KG1 (cell line): ENCODE measurements around the gene NOA1.
"Not testable (repeated sequence)": the region's sequence is repeated elsewhere in the genome, so short reads cannot be mapped to it uniquely, and the experiment has no call there.

Experiments used
- DNase-seq: peaks from one replicate; lab custom pipeline; 2025; lab: John Stamatoyannopoulos, UW

NOA1 gene

DNA sequence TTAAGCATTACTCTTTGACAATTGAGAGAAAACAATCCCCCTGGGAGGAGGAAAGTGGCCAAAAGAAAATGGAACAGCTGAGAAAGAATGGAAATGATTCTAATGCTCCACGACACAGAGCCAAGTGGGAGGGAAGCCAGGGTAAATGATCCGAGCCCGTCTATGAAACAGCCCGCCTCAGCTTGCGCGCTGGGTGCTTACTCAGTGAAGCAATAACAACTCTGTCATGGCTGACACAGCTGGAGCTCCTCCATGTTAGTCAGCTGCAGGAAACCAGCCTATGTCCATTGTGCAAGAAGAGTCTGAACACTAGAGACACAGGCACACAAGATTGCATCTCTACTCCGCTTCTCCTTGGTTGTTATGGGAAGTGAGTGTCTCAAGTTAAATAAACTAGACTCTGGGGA lies 19.3 kb downstream of the NOA1 start:
- no peak for DNase-seq

- DNase-seq = no peak
Measured at GRCh38 chr4:56953680-56954520, 23.5 kb downstream of the NOA1 start.

DNA sequence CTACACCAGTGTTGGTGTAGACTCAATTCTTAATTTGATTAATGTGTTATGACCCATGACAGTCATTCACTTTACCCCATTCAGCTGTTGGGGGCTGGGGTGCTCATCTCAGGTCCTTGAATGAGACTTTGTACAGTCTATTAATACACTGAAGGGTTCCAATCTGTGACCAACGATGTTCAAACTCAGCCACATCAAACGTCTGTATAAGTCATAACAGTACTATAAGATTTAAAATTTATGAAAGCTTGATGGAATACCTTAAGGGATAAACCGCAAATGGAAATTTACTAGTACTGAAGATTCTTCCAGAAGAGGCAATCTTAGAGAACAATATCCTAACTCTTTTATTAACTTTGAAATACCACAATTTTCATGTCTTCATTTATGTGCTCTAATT lies 36.0 kb downstream of the NOA1 start:
- no peak for DNase-seq

GRCh38 chr4:56940971-56941370 lies 36.4 kb downstream of the NOA1 start:
- no peak for DNase-seq

DNA sequence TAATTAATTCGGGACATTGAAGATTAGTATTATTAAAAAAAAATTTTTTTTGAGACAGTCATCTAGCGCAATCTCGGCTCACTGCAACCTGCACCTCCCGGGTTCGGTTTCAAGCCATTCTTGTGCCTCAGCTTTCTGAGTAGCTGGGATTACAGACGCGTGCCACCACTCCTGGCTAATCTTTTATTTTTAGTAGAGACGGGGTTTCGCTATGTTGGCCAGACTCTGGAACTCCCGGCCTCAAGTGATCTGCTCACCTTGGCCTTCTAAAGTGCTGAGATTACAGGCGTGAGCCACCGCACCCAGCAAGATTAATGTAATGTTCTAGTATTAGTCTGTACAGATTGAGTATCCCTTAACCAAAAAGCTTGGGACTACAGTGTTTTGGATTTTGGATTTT lies 37.0 kb downstream of the NOA1 start:
- no peak for DNase-seq

- DNase-seq = not testable (repeated sequence)
Measured at GRCh38 chr4:56939826-56940225, 37.6 kb downstream of the NOA1 start.

DNA sequence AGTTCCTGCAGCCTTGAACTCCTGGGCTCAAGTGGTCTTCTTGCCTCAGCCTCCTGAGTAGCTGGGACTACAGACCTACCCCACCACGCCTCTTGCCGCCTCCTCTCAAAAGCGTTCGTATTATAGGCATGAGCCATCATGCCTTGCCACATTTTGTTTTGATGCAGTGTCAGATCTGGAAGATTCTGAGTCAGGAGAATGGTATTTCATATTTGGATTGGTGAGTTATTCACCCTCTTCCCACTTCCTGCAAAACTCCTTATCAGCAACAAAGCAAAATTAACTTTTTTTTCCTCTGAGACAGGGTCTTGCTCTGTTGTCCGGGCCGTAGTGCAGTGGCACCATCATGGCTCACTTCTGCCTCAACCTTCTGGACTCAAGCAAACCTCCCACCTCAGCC lies 40.1 kb downstream of the NOA1 start:
- DNase-seq = no peak

GRCh38 chr4:56931924-56932323 lies 45.5 kb downstream of the NOA1 start:
- DNase-seq = no peak

GRCh38 chr4:56930638-56931037 lies 46.8 kb downstream of the NOA1 start:
- DNase-seq = no peak

DNA sequence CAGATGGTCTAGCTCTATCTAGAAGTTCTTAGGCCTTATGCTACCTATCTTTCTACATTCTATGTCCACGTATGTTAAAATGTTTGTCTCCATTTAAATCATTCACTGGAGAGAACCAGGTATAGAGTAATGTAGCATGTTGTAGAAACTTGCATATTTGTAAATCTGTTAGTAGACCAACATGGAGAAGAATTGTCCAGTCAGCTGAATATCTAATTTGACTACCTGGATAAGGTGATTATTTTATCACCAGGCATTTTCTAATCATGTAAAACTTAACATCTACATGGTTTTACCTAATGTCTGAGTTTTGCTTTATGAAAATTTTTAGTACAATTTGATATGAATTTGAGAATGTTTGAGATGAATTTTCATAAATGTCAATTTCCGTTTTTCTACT lies 50.2 kb downstream of the NOA1 start:
- DNase-seq = no peak

DNA sequence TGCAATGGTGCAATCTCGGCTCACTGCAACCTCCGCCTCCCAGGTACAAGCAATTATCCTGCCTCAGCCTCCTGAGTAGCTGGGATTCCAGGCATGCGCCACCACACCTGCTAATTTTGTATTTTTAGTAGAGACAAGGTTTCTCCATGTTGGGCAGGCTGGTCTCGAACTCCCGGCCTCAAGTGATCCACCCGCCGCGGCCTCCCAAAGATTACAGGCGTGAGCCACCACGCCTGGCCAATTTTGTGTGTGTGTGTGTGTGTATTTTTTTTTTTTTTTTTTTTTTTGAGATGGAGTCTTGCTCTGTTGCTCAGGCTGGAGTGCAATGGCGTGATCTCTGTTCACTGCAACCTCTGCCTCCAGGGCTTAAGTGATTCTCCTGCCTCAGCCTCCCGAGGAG lies 62.4 kb downstream of the NOA1 start:
- not testable (repeated sequence) for DNase-seq

DNA sequence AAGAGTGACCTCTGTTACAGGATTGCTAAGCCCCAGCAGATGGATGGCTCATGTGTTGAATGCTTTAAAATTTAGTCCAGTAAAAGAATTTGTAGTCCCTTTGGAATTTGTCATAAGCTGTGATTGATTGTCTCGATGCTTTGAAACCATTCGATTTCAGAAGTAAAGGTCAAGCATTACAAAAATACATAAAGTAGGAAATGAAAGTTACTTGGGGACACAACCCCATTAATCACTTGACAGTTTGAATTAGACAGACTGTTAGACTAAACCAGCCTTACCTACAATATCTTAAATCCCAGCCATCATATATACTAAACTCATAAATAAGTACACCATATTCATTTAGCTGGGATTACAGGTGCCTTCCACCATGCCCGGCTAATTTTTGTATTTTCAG lies 63.1 kb downstream of the NOA1 start:
- DNase-seq = no peak
